ENCODE results near the gene SYNJ2.

Gene SYNJ2

DNA sequence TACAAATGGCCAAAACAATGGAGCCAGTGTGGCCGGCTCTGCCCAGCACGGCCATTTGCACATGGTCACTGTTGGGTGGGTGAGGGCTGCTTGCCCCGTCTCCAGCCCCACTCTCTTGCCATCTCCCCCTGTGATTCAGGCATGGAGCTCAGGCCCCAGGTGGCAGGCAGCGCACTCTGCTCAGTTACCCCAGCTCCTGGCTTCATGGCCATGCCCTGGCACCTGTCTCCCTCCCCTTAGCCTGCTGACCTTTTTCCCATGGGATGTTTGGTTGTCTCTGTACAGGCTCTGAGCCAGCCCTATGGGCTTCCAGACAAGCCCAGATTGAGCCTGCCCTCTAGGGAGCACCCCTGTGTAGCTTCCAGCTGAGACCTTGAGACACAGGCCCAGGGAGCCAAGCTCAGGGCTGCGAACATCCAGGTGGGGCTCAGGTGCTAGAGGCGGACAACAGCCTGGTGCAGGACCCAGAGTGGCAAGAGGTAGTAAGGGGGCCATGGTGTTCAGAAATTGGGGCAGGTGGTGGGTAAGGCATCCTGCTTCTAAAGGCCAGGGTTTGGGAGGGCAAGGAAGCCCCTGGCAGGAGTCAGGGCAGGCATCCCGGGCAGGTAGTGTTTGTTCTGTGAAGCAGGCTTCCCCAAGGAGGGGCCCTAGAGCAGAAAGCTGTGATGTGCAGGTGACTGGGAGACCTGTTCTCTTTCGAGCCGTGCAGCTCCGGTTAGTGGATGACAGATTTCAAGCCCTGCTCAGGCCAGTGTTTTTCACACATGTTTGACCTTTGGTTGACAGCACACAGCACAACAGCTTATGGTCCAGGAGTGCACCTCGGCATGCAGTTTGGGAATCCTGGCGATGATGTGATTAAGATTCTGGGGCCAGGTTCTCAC is 17.7 kb downstream of the SYNJ2 start:
- DNase-seq: no peak

DNA sequence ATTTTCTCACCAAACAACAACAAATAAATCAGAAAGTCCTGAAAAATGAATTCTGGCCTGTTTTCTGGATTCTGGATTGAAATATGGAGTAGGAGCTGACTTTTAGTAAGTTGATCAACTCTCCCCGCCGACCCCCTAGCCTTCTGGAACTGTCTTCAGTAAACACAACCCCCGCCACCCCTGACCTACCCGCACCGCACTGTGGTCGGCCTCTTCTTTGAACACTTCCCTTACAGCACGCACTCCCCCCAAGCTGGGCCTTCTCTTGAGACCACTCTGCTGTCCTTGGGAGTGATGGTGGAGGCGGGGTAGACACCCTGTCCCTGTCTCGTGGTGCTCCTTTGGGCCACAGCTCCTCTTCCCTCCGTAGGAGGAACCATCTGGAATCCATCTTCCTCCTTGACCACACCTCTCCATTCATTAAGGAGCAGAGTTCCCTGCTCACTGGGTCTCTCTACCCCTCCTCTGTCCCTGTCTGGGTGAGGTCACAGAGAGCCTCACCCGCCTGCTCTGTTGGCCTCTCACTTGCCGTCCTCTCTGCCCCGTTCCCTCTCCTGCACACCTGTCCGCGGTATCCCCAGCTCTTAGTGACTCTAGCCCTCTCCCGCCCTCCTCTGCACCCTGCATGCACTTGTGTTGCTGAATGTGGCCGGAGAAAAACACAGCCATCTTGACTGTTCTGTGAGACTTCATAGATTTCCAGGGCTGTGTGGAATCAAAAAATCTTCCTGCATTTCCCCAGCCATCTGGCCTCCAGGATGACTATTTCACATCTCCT is 19.1 kb downstream of the SYNJ2 start:
- DNase-seq: no peak

DNA sequence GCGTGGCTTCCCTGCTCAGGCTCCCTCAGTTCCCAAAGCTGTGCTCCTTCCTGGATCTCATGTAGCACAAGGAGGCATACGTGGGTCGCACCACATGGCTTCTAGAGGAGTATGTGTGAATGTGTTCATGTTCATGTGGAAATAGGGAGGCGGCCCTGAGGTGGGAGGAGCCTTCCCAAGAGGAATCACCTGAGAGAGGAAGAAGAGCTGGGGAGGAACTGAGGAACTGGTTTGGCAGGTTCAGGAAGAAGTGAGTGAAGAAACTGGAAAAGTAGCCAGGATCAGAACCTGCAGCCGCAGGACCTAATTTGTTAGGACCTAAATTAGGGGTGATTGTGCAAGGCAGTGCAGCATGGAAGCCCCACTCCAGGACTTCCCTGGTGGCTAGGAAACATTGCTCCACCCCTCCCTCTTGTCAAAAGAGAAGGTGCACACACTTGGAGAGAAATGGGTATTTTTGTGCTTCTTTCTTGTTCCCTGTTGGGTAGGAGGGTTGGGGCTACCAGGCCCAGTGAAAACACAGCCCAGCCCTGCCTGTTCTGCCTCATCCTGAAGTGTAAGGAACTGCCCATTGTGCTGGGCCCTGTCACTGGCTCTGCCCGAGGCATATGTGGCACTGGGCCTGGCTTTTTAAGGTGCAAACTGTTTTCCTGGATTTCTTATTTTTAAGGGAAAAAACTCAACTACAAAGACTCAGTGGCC is 20.7 kb downstream of the SYNJ2 start:
- no peak for DNase-seq

DNA sequence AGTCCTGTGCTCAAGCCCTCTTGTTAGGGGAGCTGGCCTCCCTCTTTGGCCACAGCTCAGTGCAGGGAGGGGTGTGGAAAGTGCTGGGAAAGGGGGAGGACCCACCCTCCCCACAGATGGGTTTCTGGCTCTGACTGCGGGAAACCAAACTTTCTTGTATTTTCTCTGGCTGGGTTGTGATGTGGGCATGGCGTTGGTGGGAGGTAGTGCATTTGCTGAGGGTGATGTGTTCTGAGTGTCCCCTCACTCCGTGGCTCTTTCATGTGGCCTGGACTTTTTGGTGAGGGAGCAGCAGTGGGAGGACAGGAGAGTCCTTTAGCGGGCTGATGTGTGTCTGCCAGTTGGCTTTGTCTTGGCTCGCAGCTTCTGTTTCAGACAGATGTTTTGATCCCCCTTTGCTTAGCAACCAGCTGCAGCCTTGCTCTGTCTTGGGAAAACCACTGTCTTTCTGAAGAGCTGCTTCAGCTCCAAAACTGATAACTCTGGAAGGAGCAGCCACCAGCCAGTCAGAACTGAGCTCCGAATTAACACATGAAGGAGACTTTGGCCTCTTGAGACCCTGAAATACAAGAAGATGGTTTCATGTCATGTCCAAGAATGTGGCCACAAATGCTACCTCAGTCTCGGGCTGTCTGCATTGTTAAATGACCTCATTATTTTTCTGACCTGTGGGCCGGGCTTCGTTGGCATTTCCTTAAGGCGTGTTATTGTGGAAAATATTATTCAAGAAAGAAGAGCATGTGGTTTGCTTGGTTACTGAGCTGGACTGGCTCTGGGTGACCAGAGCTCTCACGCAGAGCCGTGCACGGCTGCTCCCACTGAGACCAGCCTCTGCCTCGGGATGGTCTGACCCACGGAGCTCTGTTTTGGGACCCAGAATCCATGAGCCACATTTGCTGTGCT is 21.5 kb downstream of the SYNJ2 start:
- DNase-seq: no peak

DNA sequence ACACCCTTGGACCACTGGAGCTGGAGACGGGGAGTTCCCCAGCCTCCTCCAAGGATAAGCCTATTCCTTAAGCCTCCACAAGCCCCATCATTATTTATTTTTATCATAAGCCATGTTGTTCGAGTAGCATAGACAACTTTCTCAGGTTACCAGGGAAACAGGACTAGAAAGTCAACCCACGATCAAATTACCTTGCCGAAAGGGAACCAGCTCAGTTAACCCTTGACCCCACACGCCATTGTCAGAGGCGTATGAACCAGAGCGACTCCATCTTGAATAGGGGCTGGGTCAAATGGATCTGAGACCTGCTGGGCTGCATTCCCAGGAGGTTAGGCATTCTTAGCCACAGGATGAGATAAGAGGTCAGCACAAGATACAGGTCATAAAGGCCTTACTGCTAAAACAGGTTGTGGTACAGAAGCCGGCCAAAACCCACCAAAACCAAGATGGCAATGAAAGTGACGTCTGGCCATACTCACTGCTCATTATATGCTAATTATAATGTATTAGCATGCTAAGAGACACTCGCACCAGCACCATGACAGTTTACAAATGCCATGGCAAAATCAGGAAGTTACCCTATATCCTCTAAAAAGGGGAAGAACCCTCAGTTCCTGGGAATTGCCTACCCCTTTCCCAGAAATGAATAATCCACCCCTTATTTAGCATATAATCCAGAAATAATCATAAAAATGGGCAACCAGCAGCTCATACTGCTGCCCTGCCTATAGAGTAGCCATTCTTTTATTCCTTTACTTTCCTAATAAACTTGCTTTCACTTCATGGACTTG is 22.4 kb downstream of the SYNJ2 start:
- no peak for DNase-seq

DNA sequence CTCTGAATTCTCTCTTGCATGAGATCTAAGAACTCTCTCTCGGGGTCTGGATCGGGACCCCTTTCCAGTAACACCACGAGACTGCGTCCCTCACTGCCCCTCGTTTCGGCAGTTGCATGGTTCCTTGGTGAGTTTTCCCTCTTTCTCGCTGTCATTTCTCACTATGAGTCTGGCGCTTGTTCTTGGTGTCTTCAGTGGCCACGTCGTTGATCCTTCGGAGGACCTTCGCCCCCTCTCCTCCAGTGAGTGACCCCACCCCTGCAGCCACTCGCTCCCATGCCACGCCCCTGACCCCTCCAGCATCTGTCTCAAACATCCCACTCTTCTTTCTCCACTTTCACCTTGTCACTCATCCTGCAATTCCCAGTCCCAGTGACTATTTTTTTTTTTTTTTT is 23.0 kb downstream of the SYNJ2 start:
- no peak for DNase-seq

DNA sequence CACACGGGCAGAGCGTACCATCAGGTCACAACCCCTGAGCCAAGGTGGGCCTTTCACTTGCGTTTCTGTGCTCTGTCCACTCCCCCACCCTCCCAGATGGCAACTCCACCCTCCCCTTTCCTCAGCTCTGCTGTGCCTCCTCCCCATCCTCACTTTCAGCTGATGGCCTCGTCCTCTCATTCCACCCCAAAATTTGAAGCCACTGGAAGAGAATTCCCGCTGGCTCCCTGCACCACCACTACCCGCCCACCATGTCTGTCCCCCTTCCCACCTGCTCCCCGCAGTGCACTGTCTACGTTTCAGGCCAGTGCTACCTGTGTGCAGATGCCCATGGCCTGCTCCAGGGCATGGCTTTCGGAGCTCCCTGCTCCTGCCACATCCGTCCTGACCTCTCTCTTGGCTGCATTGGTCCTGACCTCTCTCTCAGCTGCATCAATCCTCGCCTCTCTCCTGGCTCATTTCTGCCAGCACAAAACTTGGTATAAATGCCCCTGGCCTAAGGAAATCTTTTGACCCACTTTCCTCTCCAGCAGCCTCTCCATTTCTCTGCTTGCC is 24.0 kb downstream of the SYNJ2 start:
- DNase-seq: no peak

DNA sequence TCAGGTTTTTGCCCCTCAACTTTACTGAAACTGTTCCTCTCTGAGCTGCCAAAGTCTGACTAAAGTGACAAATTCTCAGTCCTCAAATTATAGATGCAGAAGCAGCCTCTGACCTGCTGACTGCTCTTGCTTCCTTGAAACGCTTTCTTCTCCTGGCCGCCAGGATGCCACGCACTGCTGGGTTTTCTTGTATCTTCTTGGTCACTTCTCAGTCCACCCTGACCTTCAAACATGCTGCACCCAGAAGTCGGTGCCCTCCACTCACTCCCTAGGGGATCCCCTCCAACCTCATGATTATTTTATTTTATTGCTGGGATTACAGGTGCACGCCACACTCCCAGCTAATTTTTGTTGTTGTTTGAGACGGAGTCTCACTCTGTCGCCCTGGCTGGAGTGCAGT is 24.7 kb downstream of the SYNJ2 start:
- no peak for DNase-seq

DNA sequence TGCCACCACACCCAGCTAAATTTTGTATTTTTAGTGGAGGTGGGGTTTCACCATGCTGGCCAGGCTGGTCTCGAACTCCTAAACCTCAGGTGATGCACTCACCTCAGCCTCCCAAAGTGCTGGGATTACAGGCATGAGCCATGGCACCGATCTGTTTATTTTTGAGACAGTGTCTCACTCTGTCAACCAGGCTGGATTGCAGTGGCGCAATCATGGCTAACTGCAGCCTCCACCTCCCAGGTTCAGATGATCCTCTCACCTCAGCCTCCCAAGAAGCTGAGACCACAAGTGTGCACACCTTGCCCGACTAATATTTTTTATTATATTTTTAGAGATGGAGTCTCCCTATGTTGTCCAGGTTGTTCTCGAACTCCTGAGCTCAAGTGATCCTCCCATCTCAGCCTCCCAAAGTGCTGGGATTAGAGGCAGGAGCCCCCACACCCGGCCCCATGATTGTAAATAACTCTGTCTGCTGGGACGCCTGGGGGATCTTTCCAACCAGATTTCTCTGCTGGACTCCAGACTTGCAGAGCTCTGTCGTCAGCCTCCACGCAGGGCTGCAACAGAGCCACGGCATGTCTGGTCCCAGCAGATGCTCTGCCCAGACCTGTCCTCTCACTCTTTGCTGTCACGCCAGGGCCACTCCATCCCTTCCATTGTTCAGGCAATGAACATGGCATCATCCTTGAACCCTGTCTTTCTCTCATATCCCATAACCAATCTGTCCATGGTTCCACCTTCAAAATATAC is 25.3 kb downstream of the SYNJ2 start:
- DNase-seq: no peak

DNA sequence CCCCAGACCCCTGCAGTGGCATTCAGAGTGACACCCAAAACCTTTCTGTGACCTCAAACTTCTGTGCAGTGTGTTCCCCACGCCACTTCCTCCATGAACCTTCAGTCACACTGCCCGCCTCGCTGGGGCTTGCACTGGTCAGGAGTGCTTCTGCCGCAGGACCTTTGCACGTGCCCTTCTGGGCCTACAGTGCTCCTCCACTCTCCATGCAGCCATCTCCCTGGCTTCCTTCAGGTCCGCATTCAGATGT is 27.1 kb downstream of the SYNJ2 start:
- DNase-seq: no peak

DNA sequence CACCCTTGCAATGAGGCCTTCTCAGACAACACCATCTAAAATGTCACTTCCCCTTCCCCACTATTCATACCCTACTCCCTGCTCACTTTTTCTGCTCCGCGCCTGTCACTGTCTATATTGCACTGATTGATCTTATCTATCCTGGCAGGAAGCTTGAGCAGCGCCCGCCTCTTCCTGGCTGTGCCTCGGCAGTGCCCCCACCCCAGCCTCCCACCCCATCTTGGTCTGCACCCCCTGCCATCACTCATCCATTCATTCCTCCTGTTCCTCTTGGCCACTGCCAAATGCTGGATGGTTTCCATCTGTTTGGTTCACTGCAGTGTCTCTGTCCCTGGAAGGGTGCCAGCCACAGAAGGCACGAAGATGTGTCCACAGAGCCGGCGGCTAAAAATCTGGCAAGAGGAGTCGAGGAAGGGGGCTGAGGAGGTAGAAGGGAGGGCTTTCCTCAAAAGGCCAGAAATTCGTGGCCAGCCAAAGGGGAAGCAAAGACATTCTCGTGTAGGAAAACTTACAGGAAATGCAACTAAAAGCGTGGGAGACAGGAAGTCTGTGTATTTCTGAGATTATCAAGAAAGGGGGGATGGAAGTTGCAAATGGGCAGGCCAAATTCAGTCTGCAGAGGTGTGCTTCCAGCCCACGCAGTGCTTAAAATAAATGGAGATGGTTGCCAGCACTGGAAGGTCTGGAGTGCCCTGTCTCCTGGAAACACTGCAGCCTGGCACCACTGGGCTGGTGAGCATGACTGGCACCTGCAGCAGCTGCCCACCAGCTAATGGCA is 27.6 kb downstream of the SYNJ2 start:
- DNase-seq: no peak

DNA sequence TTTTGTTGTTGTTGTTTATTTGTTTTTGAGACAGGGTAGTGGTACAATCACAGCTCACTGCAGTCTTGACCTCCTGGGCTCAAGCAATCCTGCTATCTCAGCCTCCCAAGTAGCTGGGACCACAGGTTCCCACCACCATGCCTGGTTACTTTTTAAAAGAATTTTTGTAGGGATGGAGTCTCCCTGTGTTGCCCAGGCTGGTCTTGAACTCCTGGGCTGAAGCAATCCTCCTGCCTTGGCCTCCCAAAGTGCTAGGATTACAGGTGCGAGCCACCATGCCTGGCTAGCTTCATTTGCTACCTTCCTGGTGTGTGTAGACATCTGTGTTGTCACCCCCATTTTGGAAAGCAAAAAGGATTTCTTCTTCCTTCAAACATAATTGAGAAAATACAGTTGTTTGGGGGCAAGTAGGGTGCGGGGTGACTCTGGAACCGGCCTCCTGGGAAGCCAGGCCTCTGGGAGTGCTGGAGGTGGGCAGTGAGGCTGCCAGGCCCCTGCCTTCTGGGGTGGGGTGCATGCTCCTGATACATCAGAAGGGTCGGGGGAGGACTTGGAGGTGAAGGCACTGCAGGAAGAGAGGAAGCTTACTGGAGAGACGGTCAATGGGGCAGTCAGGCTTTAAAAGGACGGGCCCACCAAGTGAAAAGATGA is 28.4 kb downstream of the SYNJ2 start:
- DNase-seq: no peak

DNA sequence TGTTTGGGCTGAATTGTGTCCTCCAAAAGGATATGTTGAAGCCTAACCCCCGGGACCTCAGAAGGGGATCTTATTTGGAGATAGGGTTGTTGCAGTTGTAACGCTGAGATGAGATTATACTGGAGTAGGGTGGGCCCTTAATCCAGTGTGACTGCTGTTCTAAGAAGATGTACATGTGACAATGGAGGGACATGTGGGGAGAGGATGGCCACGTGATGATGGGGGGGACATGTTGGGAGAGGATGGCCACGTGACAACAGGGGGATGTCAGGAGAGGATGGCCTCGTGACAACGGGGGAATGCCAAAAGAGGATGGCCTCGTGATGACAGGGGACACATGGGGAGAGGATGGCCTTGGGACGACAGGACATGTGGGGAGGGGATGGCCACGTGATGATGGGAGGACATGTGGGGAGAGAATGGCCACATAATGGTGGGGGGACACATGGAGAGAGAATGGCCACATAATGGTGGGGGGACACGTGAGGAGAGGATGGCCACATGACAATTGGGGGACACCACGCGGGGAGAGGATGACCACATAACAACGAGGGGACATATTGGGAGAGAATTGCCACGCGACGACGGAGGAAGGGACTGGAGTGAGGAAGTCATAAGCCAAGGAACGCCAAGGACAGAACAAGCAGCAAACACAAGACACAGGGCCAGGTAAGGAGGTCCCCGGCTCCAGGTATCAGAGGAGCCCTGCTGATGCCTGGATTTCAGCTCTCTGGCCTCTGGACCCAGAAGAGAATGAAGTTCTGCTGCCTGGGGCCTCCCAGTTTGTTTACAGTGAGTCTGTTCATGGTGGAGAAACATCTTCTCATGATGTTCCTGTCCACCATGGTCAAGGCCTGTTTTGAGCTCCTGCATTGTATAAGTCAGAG is 29.2 kb downstream of the SYNJ2 start:
- DNase-seq: no peak

DNA sequence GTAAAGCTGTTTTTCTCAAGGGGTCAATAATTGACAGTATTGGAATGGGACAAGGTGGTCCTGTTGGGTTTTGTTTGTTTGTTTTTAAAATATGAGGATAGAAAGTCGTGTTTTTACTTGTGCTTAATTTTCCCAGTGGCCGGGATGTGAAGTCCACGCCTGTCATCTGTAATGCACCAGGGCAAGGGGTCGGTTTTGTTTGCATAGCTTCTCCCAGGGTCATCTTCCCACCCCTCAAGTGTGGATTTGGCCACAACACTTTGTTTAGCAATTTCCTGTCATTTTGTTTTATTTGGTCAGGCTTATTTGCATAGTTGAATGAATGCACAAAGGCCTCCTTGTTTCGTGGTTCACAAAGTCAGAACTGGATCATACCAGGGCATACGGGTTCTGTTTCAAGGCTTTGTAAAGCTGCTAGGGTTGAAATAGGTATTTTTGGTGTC is 29.8 kb downstream of the SYNJ2 start:
- DNase-seq: no peak

DNA sequence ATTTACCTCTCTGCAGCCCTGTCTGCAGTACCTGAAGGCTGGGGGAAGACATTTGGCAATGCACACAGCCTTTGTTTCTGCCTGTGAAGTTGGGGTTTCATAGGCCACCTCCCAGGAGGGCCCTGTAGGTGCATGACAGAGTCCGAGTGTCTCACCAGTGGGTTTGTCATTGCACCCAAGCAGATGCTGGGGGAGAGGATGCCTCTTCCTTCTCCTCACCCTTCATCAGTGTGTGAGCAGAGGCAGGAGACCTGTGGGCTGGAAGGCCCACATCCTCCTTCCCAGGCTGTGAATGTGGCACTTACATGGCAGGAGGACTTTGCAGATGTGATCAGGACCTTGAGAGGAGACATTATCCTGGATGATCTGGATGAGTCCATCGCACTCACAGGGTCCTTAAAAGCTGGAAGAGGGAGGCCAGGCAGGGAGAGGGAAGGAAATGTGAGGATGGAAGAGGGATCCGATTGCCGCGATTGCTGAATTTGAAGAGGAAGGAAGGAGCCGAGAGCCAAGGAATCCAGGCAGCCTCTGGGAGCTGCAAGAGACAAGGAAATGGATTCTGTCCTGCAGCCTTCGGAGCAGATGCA is 30.4 kb downstream of the SYNJ2 start:
- no peak for DNase-seq

DNA sequence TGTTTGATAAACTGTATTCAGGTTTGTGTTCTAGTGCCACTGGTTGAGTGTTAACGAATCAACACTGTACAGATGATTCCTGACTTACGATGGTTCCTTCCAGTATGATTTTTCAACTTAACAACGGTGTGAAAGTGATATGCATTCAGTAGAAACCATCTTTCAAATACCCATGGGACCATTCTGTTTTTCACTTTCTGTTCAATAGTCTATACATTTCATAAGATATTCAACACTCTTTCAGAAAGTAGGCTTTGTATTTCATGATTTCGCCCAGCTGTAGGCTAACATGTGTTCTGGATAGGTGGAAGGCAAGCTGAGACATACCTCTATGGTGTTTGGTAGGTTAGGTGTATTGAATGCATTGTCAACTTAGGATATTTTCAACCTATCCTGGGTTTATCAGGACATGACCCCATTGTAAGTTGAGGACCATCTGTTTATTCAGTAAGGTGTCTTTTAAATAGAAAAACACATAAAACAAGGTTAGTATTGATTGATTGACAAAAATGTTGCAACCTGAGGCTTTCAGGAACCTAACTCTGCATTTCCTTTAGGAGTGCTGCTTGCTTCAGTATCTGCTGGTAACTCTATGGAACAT is 32.3 kb downstream of the SYNJ2 start:
- no peak for DNase-seq

DNA sequence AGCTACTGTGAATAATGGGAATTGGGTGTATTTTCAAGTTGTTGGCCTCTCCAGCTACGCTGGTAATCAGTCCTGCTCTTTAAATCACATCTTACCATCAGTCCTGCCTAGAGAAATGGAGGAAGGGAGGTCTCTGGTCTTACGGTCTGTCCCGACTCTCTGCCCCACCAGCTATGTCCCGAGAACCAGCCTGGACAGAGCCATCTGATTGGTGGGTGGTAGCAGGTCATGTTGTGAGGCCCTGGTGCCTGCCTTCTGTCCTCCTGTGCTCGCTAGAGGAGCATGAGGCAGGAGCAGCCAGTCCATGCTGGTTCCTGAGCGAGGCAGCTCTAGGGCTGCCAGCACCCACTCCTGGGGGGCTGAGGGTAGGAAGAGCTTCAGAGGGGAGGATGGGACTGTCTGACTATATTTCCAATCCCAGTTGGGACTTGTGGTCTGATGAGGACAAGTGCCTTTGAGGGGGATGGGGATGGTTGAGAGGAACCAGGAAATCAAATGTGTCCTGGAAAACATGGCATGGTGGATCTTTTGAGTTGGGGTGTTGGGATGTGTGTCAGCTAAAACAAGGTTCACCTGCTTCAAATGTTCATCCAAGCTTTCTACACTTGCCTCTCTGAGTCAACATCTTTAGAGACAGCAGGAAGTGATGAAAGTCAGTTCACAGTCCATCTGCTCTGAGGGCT is 33.0 kb downstream of the SYNJ2 start:
- DNase-seq: no peak

All from NCI-H187 treated with DMSO at 0.1 percent for 48 hours (cell line).